Measurements from ENCODE around the gene DOP1A.

Gene DOP1A

DNA sequence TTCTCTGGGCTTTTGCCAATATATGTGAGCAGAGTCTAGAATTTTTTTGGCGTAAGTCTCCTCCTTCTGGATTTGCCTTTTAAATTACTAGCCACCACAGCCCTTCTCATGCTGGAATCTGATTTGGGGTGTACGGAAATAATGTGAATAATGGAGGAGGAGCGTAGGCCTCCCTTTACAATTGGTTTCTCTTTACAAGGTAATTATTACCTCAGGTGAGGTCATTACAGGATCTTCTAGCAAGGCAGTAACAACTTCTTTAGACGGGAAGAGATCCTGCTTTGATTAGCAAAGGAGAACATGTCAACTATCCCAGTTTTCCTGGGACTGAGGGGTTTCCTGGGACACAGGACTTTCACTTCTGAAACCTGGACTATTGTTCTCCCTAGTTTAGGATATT is 134.6 kb downstream of the DOP1A start:
- no peak for DNase-seq

DNA sequence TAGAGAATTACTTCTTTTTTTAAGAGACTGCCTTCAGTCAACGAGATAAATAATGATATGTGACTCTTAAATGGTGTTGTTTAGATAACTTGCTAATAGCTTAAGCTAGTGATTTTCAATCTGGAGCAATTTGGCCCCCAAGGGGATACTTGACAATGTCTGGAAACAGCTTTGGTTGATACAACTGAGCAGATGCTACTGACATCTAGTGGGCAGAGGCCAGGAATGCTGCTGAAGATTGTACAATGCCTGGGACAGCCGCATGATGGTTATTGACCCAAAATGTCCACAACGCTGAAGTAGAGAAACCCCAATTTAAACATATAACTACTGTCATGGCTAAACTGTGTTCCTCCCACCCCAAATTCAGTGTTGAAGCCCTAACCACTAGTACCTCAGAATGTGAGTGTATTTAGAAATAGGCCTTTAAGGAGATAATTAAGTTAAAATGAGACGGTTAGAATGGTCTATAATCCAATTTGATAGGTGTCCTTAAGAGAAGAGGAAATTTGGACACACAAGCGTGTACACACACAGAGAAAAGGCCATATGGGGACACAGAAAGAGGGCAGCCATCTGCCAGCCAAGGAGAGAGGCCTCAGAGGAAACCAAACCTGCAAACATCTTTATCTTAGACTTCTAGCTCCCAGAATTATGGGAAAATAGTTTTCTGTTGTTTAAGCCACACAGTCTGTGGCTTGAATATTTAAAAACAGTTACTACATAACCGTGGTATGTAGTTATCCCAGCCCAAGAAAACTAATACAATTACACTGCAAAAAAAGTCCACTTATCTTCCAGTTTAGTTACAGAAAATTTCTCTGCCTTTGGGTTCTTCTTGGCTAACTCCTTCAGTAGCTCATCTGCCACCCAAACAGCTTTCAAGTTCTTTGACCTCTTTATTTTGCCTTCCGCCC is 147.9 kb downstream of the DOP1A start:
- DNase-seq = peak; percentile 27 to 32

DNA sequence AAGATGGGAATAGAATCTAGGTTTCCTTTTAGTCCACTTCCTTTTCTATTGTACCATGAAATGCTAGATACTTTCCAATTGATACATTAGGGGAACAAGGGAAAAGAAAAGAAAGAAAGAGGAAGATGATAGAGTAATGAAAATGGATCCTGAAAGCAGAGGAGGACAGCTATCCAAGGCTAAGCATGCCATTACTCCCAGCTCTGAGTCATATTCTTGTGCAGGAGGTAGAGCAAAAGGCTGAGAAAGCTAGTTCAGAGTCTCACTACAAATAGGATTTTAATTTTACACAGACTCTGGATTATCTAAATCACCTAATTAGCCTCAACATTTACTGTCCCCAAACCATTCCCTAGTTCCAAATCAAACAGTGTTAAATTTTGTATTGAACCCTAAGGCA is 149.3 kb downstream of the DOP1A start:
- no peak for DNase-seq
